T-helper 1 cell treated with Interleukin-12 subunit alpha and Interleukin-12 subunit beta and Interleukin-4 antibody, amounts not matched to agents 30 μg/mL and 1 μg/mL, for 36 hours (primary cell): ENCODE data around the gene HS3ST5.

Source experiments
- H3K27ac Mint-ChIP-seq: one replicate; pipeline ENCODE4 v1.8.0; 2021; ENCODE audit warnings: mild to moderate bottlenecking, mixed read lengths
- H3K27me3 Mint-ChIP-seq: one replicate; pipeline ENCODE4 v1.8.0; 2021; ENCODE audit warnings: low read depth, mixed read lengths
- H3K36me3 Mint-ChIP-seq: one replicate; pipeline ENCODE4 v1.8.0; 2021; ENCODE audit warnings: low read depth, mixed read lengths
- H3K4me1 Mint-ChIP-seq: one replicate; pipeline ENCODE4 v1.8.0; 2021; ENCODE audit warnings: low read depth, mixed read lengths
- H3K4me3 Mint-ChIP-seq: one replicate; pipeline ENCODE4 v1.8.0; 2021; ENCODE audit warnings: mild to moderate bottlenecking, moderate library complexity, mixed read lengths
- H3K9me3 Mint-ChIP-seq: one replicate; pipeline ENCODE4 v1.8.0; 2021; ENCODE audit warnings: mixed read lengths

Gene HS3ST5

GRCh38 chr6:114075777-114076176 lies 267.0 kb downstream of the HS3ST5 start:
- Mint-ChIP-seq H3K4me3 (no peak overlapping the region), H3K27me3 (no peaks in the 10 kb centered on the region), H3K36me3 (no peaks in the 10 kb centered on the region), H3K4me1 (no peaks in the 10 kb centered on the region), H3K9me3 (no peaks in the 10 kb centered on the region), H3K27ac (no peak overlapping the region)

GRCh38 chr6:114075300-114075699 lies 267.5 kb downstream of the HS3ST5 start:
- Mint-ChIP-seq H3K4me1 (no peaks in the 10 kb centered on the region), H3K4me3 (no peak overlapping the region), H3K9me3 (no peaks in the 10 kb centered on the region), H3K36me3 (no peaks in the 10 kb centered on the region), H3K27ac (no peak overlapping the region), H3K27me3 (no peaks in the 10 kb centered on the region)

- Mint-ChIP-seq H3K27ac (no peak overlapping the region), H3K4me1 (no peaks in the 10 kb centered on the region), H3K4me3 (no peak overlapping the region), H3K27me3 (peaks cover 3% of the 10 kb centered on the region), H3K36me3 (no peaks in the 10 kb centered on the region), H3K9me3 (no peaks in the 10 kb centered on the region)
Observed at GRCh38 chr6:114068771-114069170, 274.1 kb downstream of the HS3ST5 start.

- Mint-ChIP-seq H3K27ac (no peak overlapping the region), H3K4me3 (no peak overlapping the region), H3K9me3 (no peaks in the 10 kb centered on the region), H3K4me1 (no peaks in the 10 kb centered on the region), H3K36me3 (no peaks in the 10 kb centered on the region), H3K27me3 (peaks cover 3% of the 10 kb centered on the region)
Observed at GRCh38 chr6:114068116-114068515, 274.7 kb downstream of the HS3ST5 start.

GRCh38 chr6:114064862-114065261 lies 278.0 kb downstream of the HS3ST5 start:
- H3K36me3 Mint-ChIP-seq, result no peaks in the 10 kb centered on the region
- peaks cover 3% of the 10 kb centered on the region for H3K27me3 Mint-ChIP-seq
- H3K4me1 Mint-ChIP-seq, result no peaks in the 10 kb centered on the region
- no peaks in the 10 kb centered on the region for H3K9me3 Mint-ChIP-seq
- H3K4me3 Mint-ChIP-seq, result no peak overlapping the region
- H3K27ac Mint-ChIP-seq, result no peak overlapping the region

- Mint-ChIP-seq H3K9me3 (no peaks in the 10 kb centered on the region), H3K36me3 (no peaks in the 10 kb centered on the region), H3K4me3 (no peak overlapping the region), H3K4me1 (no peaks in the 10 kb centered on the region), H3K27ac (no peak overlapping the region), H3K27me3 (peaks cover 3% of the 10 kb centered on the region)
Observed at GRCh38 chr6:114063956-114064355, 278.9 kb downstream of the HS3ST5 start.

- Mint-ChIP-seq H3K4me3 (no peak overlapping the region), H3K27ac (no peak overlapping the region)
Observed at GRCh38 chr6:114062199-114062598, 280.6 kb downstream of the HS3ST5 start.

GRCh38 chr6:114061741-114062140 lies 281.1 kb downstream of the HS3ST5 start:
- Mint-ChIP-seq H3K27ac (no peak overlapping the region), H3K27me3 (peaks cover 3% of the 10 kb centered on the region), H3K36me3 (no peaks in the 10 kb centered on the region), H3K9me3 (no peaks in the 10 kb centered on the region), H3K4me3 (no peak overlapping the region), H3K4me1 (no peaks in the 10 kb centered on the region)

More at GRCh38 chr6:114062199-114062598, 280.6 kb downstream of the HS3ST5 start:
- H3K4me1 Mint-ChIP-seq, result no peaks in the 10 kb centered on the region
- peaks cover 3% of the 10 kb centered on the region for H3K27me3 Mint-ChIP-seq
- no peaks in the 10 kb centered on the region for H3K9me3 Mint-ChIP-seq
- H3K36me3 Mint-ChIP-seq, result no peaks in the 10 kb centered on the region

- Mint-ChIP-seq H3K9me3 (no peaks in the 10 kb centered on the region), H3K27ac (no peak overlapping the region), H3K27me3 (peaks cover 3% of the 10 kb centered on the region), H3K4me1 (no peaks in the 10 kb centered on the region), H3K36me3 (no peaks in the 10 kb centered on the region), H3K4me3 (no peak overlapping the region)
Observed at GRCh38 chr6:114061116-114061515, 281.7 kb downstream of the HS3ST5 start.

- Mint-ChIP-seq H3K36me3 (no peaks in the 10 kb centered on the region), H3K27ac (no peak overlapping the region), H3K4me3 (no peak overlapping the region), H3K9me3 (no peaks in the 10 kb centered on the region), H3K27me3 (no peaks in the 10 kb centered on the region), H3K4me1 (no peaks in the 10 kb centered on the region)
Observed at GRCh38 chr6:114058435-114058834, 284.4 kb downstream of the HS3ST5 start.

- Mint-ChIP-seq H3K27ac (no peak overlapping the region), H3K9me3 (no peaks in the 10 kb centered on the region), H3K4me3 (no peak overlapping the region), H3K27me3 (no peaks in the 10 kb centered on the region), H3K4me1 (no peaks in the 10 kb centered on the region), H3K36me3 (no peaks in the 10 kb centered on the region)
Observed at GRCh38 chr6:114055763-114056162, 287.1 kb downstream of the HS3ST5 start.

- no peaks in the 10 kb centered on the region for H3K27me3 Mint-ChIP-seq
- H3K27ac Mint-ChIP-seq, result no peak overlapping the region
- no peaks in the 10 kb centered on the region for H3K36me3 Mint-ChIP-seq
- H3K9me3 Mint-ChIP-seq, result no peaks in the 10 kb centered on the region
- H3K4me1 Mint-ChIP-seq, result no peaks in the 10 kb centered on the region
- H3K4me3 Mint-ChIP-seq, result no peak overlapping the region
Observed at GRCh38 chr6:114055349-114055748, 287.5 kb downstream of the HS3ST5 start.

GRCh38 chr6:114053791-114054190 lies 289.0 kb downstream of the HS3ST5 start:
- Mint-ChIP-seq H3K4me3 (no peak overlapping the region), H3K27ac (no peak overlapping the region), H3K4me1 (no peaks in the 10 kb centered on the region), H3K27me3 (no peaks in the 10 kb centered on the region), H3K36me3 (no peaks in the 10 kb centered on the region), H3K9me3 (no peaks in the 10 kb centered on the region)

GRCh38 chr6:114052141-114052540 lies 290.7 kb downstream of the HS3ST5 start:
- H3K4me3 Mint-ChIP-seq, result no peak overlapping the region
- H3K27ac Mint-ChIP-seq, result no peak overlapping the region
- no peaks in the 10 kb centered on the region for H3K27me3 Mint-ChIP-seq
- H3K4me1 Mint-ChIP-seq, result no peaks in the 10 kb centered on the region
- no peaks in the 10 kb centered on the region for H3K9me3 Mint-ChIP-seq
- H3K36me3 Mint-ChIP-seq, result no peaks in the 10 kb centered on the region

- H3K27me3 Mint-ChIP-seq, result no peaks in the 10 kb centered on the region
- H3K4me1 Mint-ChIP-seq, result no peaks in the 10 kb centered on the region
- no peaks in the 10 kb centered on the region for H3K36me3 Mint-ChIP-seq
- no peak overlapping the region for H3K4me3 Mint-ChIP-seq
- H3K27ac Mint-ChIP-seq, result no peak overlapping the region
- H3K9me3 Mint-ChIP-seq, result no peaks in the 10 kb centered on the region
Observed at GRCh38 chr6:114051031-114051430, 291.8 kb downstream of the HS3ST5 start.

- Mint-ChIP-seq H3K27me3 (no peaks in the 10 kb centered on the region), H3K4me1 (no peaks in the 10 kb centered on the region), H3K36me3 (no peaks in the 10 kb centered on the region), H3K9me3 (no peaks in the 10 kb centered on the region), H3K27ac (no peak overlapping the region), H3K4me3 (no peak overlapping the region)
Observed at GRCh38 chr6:114049367-114049966, 293.4 kb downstream of the HS3ST5 start.
